ENCODE data around the gene SLC25A28. TPM values are rescaled to one million over a fixed set of nuclear protein-coding genes. Genes with fewer than 3 reads are reported as not detected.

SLC25A28 gene
- total and polyA plus RNA-seq, 2 experiments from 2014 or later: 12.4 to 15.5 TPM

DNA sequence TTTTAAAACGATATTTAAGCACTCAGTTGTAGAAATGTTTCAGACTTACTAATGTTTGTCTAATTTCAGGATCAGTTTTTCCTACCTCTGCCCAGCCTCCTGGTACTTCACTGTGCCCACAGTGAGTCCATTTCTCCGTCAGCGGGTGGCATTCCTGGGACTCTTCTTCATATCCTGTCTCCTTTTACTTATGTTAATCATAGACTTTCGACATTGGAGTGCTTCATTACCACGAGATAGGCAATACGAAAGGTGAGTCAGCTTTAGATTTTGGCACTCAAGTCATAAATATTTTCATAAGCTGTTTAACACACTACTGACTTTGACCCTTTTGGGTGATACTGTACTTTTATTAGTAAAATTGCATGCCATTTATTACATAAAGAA is 41.1 kb upstream of the SLC25A28 start:
- Histone ChIP-seq H3F3A (replicated peaks; ENCODE audit: low read depth) (no peaks in the 10 kb centered on the region), H3K27me3 (ENCODE audit: insufficient read depth) (peaks cover 14% of the 10 kb centered on the region), H3K4me1 (ENCODE audit: insufficient read depth) (peaks cover 3% of the 10 kb centered on the region; the same call in 1 of the 2 replicates), H3K4me2 (no peak overlapping the region), H3K79me2 (replicated peaks; ENCODE audit: insufficient read depth) (no peaks in the 10 kb centered on the region), H2AFZ (no peak overlapping the region), H4K20me1 (replicated peaks; ENCODE audit: insufficient read depth) (no peaks in the 10 kb centered on the region), H3K9me2 (ENCODE audit: insufficient read depth) (no peaks in the 10 kb centered on the region), H3K36me3 (ENCODE audit: insufficient read depth) (no peaks in the 10 kb centered on the region), H3K4me3 (no peak overlapping the region), H3K27ac (ENCODE audit: low read depth) (no peak overlapping the region)
- Mint-ChIP-seq H3K9me3 (no peaks in the 10 kb centered on the region), H3K4me3 (no peak overlapping the region), H3K4me1 (peaks cover 13% of the 10 kb centered on the region), H3K27me3 (ENCODE audit: insufficient read depth, low read depth, poor library complexity) (peaks cover 11% of the 10 kb centered on the region), H3K27ac (no peak overlapping the region), H3K36me3 (ENCODE audit: low read depth) (0 out of 3 replicates have a peak, but pooled peaks cover 3% of the 10 kb centered on the region)
- DNase-seq (ENCODE audit: low spot score) (no peak), ATAC-seq (no peak)
- TF ChIP-seq NANOG (IDR thresholded peaks at IDR 0.05; ENCODE audit: borderline replicate concordance): no peak
- no peak for TF ChIP-seq STAT1 (IDR thresholded peaks at IDR 0.05; ENCODE audit: unreplicated experiment)
- no peak for TF ChIP-seq ZNF331 (CRISPR knock-in tag; IDR thresholded peaks at IDR 0.05; ENCODE audit: low read depth)
- no peak for TF ChIP-seq ZNF114 (CRISPR knock-in tag; IDR thresholded peaks at IDR 0.05)
- no peak for TF ChIP-seq POLR2AphosphoS5 (IDR thresholded peaks at IDR 0.05; ENCODE audit: low read depth)
- TF ChIP-seq, protein P1, sequence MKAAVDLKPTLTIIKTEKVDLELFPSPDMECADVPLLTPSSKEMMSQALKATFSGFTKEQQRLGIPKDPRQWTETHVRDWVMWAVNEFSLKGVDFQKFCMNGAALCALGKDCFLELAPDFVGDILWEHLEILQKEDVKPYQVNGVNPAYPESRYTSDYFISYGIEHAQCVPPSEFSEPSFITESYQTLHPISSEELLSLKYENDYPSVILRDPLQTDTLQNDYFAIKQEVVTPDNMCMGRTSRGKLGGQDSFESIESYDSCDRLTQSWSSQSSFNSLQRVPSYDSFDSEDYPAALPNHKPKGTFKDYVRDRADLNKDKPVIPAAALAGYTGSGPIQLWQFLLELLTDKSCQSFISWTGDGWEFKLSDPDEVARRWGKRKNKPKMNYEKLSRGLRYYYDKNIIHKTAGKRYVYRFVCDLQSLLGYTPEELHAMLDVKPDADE (IDR thresholded peaks at IDR 0.05): no peak
- no peak for TF ChIP-seq CREB1 (CRISPR knock-in tag; IDR thresholded peaks at IDR 0.05; ENCODE audit: low read depth)
- TF ChIP-seq, protein P2, sequence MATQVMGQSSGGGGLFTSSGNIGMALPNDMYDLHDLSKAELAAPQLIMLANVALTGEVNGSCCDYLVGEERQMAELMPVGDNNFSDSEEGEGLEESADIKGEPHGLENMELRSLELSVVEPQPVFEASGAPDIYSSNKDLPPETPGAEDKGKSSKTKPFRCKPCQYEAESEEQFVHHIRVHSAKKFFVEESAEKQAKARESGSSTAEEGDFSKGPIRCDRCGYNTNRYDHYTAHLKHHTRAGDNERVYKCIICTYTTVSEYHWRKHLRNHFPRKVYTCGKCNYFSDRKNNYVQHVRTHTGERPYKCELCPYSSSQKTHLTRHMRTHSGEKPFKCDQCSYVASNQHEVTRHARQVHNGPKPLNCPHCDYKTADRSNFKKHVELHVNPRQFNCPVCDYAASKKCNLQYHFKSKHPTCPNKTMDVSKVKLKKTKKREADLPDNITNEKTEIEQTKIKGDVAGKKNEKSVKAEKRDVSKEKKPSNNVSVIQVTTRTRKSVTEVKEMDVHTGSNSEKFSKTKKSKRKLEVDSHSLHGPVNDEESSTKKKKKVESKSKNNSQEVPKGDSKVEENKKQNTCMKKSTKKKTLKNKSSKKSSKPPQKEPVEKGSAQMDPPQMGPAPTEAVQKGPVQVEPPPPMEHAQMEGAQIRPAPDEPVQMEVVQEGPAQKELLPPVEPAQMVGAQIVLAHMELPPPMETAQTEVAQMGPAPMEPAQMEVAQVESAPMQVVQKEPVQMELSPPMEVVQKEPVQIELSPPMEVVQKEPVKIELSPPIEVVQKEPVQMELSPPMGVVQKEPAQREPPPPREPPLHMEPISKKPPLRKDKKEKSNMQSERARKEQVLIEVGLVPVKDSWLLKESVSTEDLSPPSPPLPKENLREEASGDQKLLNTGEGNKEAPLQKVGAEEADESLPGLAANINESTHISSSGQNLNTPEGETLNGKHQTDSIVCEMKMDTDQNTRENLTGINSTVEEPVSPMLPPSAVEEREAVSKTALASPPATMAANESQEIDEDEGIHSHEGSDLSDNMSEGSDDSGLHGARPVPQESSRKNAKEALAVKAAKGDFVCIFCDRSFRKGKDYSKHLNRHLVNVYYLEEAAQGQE (IDR thresholded peaks at IDR 0.05; ENCODE audit: unreplicated experiment): no peak
- no peak for TF ChIP-seq EZH2phosphoT487 (IDR thresholded peaks at IDR 0.05; ENCODE audit: unreplicated experiment)
- TF ChIP-seq, protein P3, sequence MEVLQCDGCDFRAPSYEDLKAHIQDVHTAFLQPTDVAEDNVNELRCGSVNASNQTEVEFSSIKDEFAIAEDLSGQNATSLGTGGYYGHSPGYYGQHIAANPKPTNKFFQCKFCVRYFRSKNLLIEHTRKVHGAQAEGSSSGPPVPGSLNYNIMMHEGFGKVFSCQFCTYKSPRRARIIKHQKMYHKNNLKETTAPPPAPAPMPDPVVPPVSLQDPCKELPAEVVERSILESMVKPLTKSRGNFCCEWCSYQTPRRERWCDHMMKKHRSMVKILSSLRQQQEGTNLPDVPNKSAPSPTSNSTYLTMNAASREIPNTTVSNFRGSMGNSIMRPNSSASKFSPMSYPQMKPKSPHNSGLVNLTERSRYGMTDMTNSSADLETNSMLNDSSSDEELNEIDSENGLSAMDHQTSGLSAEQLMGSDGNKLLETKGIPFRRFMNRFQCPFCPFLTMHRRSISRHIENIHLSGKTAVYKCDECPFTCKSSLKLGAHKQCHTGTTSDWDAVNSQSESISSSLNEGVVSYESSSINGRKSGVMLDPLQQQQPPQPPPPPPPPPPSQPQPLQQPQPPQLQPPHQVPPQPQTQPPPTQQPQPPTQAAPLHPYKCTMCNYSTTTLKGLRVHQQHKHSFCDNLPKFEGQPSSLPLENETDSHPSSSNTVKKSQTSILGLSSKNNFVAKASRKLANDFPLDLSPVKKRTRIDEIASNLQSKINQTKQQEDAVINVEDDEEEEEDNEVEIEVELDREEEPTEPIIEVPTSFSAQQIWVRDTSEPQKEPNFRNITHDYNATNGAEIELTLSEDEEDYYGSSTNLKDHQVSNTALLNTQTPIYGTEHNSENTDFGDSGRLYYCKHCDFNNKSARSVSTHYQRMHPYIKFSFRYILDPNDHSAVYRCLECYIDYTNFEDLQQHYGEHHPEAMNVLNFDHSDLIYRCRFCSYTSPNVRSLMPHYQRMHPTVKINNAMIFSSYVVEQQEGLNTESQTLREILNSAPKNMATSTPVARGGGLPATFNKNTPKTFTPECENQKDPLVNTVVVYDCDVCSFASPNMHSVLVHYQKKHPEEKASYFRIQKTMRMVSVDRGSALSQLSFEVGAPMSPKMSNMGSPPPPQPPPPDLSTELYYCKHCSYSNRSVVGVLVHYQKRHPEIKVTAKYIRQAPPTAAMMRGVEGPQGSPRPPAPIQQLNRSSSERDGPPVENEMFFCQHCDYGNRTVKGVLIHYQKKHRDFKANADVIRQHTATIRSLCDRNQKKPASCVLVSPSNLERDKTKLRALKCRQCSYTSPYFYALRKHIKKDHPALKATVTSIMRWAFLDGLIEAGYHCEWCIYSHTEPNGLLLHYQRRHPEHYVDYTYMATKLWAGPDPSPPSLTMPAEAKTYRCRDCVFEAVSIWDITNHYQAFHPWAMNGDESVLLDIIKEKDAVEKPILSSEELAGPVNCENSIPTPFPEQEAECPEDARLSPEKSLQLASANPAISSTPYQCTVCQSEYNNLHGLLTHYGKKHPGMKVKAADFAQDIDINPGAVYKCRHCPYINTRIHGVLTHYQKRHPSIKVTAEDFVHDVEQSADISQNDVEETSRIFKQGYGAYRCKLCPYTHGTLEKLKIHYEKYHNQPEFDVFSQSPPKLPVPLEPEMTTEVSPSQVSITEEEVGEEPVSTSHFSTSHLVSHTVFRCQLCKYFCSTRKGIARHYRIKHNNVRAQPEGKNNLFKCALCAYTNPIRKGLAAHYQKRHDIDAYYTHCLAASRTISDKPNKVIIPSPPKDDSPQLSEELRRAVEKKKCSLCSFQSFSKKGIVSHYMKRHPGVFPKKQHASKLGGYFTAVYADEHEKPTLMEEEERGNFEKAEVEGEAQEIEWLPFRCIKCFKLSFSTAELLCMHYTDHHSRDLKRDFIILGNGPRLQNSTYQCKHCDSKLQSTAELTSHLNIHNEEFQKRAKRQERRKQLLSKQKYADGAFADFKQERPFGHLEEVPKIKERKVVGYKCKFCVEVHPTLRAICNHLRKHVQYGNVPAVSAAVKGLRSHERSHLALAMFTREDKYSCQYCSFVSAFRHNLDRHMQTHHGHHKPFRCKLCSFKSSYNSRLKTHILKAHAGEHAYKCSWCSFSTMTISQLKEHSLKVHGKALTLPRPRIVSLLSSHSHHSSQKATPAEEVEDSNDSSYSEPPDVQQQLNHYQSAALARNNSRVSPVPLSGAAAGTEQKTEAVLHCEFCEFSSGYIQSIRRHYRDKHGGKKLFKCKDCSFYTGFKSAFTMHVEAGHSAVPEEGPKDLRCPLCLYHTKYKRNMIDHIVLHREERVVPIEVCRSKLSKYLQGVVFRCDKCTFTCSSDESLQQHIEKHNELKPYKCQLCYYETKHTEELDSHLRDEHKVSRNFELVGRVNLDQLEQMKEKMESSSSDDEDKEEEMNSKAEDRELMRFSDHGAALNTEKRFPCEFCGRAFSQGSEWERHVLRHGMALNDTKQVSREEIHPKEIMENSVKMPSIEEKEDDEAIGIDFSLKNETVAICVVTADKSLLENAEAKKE (CRISPR knock-in tag; IDR thresholded peaks at IDR 0.05): no peak
- TF ChIP-seq, protein P4, sequence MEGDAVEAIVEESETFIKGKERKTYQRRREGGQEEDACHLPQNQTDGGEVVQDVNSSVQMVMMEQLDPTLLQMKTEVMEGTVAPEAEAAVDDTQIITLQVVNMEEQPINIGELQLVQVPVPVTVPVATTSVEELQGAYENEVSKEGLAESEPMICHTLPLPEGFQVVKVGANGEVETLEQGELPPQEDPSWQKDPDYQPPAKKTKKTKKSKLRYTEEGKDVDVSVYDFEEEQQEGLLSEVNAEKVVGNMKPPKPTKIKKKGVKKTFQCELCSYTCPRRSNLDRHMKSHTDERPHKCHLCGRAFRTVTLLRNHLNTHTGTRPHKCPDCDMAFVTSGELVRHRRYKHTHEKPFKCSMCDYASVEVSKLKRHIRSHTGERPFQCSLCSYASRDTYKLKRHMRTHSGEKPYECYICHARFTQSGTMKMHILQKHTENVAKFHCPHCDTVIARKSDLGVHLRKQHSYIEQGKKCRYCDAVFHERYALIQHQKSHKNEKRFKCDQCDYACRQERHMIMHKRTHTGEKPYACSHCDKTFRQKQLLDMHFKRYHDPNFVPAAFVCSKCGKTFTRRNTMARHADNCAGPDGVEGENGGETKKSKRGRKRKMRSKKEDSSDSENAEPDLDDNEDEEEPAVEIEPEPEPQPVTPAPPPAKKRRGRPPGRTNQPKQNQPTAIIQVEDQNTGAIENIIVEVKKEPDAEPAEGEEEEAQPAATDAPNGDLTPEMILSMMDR (conservative IDR thresholded peaks at IDR 0.05; ENCODE audit: low read depth in 2 of 2): no peak
- TF ChIP-seq JUNB (IDR thresholded peaks at IDR 0.05; ENCODE audit: unreplicated experiment): no peak
- no peak for TF ChIP-seq EZH2 (IDR thresholded peaks at IDR 0.05; ENCODE audit: low read depth, unreplicated experiment)
